ENCODE data around the gene ISL2. TPM values are rescaled to one million over a fixed set of nuclear protein-coding genes. Genes with fewer than 3 reads are reported as not detected.

Gene ISL2
- total and polyA plus RNA-seq, 2 donors (not counting 1 experiment from before 2014, with no cell fraction given) = 0.03 to 0.17 TPM

DNA sequence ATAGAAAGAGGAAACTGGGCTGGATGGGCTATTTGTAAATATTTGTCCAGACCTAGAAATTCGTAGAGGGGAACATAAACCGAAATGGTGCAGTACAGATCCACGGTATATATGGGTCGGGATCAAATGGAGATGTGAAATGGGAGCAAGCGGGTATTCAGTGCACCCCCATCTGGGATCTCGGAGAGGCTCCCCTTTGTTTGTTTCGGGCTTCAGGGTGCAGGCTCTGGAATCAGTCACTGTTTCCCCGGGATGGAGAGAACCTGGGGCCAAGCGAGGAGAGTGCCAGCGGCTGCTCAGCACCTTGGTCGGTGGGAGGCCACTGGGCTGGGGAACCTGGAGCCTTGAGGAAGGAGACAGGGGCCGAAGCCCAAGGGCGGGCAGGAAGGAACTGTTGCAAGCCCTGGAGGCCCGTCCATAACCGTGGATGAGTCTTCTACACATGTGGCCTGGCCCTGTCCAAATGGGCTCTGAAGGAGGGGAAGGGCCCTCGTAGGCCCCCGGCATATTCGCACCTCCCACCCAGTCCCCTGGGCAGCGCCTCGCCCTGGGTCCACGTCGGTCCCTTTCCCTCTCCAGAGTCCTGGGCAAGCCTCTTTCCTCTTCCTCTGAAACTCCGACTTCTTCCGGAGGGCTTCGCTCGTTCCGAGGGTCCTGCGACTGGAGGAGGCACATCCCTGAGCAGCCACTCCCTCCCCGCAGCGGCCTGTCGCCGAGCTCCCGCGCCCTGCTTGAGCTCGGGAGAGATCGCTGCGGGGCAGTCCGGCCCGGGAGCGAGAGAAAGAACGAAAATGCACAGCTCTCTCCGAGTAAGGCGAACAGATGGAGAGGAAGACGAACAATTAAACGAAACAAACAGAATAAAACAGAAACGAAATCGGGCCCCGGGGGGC, 3.0 kb downstream of the ISL2 start:
- TF ChIP-seq, protein P1, sequence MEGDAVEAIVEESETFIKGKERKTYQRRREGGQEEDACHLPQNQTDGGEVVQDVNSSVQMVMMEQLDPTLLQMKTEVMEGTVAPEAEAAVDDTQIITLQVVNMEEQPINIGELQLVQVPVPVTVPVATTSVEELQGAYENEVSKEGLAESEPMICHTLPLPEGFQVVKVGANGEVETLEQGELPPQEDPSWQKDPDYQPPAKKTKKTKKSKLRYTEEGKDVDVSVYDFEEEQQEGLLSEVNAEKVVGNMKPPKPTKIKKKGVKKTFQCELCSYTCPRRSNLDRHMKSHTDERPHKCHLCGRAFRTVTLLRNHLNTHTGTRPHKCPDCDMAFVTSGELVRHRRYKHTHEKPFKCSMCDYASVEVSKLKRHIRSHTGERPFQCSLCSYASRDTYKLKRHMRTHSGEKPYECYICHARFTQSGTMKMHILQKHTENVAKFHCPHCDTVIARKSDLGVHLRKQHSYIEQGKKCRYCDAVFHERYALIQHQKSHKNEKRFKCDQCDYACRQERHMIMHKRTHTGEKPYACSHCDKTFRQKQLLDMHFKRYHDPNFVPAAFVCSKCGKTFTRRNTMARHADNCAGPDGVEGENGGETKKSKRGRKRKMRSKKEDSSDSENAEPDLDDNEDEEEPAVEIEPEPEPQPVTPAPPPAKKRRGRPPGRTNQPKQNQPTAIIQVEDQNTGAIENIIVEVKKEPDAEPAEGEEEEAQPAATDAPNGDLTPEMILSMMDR (conservative IDR thresholded peaks at IDR 0.05 in 1 of 2, IDR thresholded peaks at IDR 0.05 in 1 of 2; ENCODE audit: low read depth in 1 of 2, low read length in 2 of 2) = no peak
- TF ChIP-seq EZH2 (IDR thresholded peaks at IDR 0.05; ENCODE audit: low read length, missing control alignments) = peak; percentile 36
- Histone ChIP-seq H3K79me2 (ENCODE audit: control insufficient read depth, insufficient read depth, low read length) (no peaks in the 10 kb centered on the region), H3K36me3 (ENCODE audit: control insufficient read depth, insufficient read depth, low read length) (no peaks in the 10 kb centered on the region), H2AFZ (ENCODE audit: low read length) (no peak overlapping the region), H3K4me1 (ENCODE audit: control insufficient read depth, extremely low read depth, insufficient read depth, low read length) (no peaks in the 10 kb centered on the region), H3K9ac (ENCODE audit: insufficient read depth, low read length) (no peak overlapping the region), H3K27ac (ENCODE audit: insufficient read depth, low read length) (no peak overlapping the region), H3K27me3 (ENCODE audit: control insufficient read depth, insufficient read depth, low read length) (peaks cover 90% of the 10 kb centered on the region), H3K4me3 (replicated peaks in 1 of 4; ENCODE audit: control extremely low read depth in 1 of 4, insufficient read depth in 1 of 4, low read depth in 3 of 4, low read length in 4 of 4) (peak overlapping the region in 1 of 4 experiments; percentile 44), H4K20me1 (ENCODE audit: control insufficient read depth, extremely low read depth, insufficient read depth, low read length) (no peaks in the 10 kb centered on the region), H3K9me3 (ENCODE audit: control insufficient read depth, insufficient read depth, low read depth, low read length) (no peaks in the 10 kb centered on the region), H3K4me2 (ENCODE audit: extremely low read depth, insufficient read depth, low read length) (peak overlapping the region; percentile 69)
- DNase-seq (ENCODE audit: low read depth in 2 of 2) = peak in 1 of 2 donors; percentile 58

DNA sequence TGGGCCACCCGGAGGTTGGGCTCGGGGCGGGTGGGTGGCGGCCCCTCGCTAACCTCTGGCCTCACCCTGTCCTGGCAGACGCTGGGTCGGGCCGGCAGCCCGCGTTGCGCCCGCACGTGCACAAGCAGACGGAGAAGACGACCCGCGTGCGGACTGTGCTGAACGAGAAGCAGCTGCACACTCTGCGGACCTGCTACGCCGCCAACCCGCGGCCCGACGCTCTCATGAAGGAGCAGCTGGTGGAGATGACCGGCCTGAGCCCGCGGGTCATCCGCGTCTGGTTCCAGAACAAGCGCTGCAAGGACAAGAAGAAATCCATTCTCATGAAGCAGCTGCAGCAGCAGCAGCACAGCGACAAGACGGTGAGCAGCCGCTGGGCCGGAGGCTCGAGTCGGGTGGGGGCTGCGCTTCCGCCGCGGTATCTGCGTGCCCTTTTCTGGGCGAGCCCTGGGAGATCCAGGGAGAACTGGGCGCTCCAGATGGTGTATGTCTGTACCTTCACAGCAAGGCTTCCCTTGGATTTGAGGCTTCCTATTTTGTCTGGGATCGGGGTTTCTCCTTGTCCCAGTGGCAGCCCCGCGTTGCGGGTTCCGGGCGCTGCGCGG, 3.7 kb downstream of the ISL2 start:
- Histone ChIP-seq H3K27ac (ENCODE audit: insufficient read depth, low read length) (no peak overlapping the region), H4K20me1 (ENCODE audit: control insufficient read depth, extremely low read depth, insufficient read depth, low read length) (no peaks in the 10 kb centered on the region), H3K4me2 (ENCODE audit: extremely low read depth, insufficient read depth, low read length) (peak overlapping the region; percentile 35), H2AFZ (ENCODE audit: low read length) (no peak overlapping the region), H3K4me3 (replicated peaks in 1 of 4; ENCODE audit: control extremely low read depth in 1 of 4, insufficient read depth in 1 of 4, low read depth in 3 of 4, low read length in 4 of 4) (peak overlapping the region in 1 of 4 experiments; percentile 44), H3K9me3 (ENCODE audit: control insufficient read depth, insufficient read depth, low read depth, low read length) (no peaks in the 10 kb centered on the region), H3K27me3 (ENCODE audit: control insufficient read depth, insufficient read depth, low read length) (peaks cover 91% of the 10 kb centered on the region), H3K9ac (ENCODE audit: insufficient read depth, low read length) (no peak overlapping the region), H3K4me1 (ENCODE audit: control insufficient read depth, extremely low read depth, insufficient read depth, low read length) (no peaks in the 10 kb centered on the region), H3K36me3 (ENCODE audit: control insufficient read depth, insufficient read depth, low read length) (no peaks in the 10 kb centered on the region), H3K79me2 (ENCODE audit: control insufficient read depth, insufficient read depth, low read length) (no peaks in the 10 kb centered on the region)
- peak; percentile 25 to 55 for DNase-seq (ENCODE audit: low read depth in 2 of 2)
- TF ChIP-seq, protein P1 (conservative IDR thresholded peaks at IDR 0.05 in 1 of 2, IDR thresholded peaks at IDR 0.05 in 1 of 2; ENCODE audit: low read depth in 1 of 2, low read length in 2 of 2) = no peak
- no peak for TF ChIP-seq EZH2 (IDR thresholded peaks at IDR 0.05; ENCODE audit: low read length, missing control alignments)

DNA sequence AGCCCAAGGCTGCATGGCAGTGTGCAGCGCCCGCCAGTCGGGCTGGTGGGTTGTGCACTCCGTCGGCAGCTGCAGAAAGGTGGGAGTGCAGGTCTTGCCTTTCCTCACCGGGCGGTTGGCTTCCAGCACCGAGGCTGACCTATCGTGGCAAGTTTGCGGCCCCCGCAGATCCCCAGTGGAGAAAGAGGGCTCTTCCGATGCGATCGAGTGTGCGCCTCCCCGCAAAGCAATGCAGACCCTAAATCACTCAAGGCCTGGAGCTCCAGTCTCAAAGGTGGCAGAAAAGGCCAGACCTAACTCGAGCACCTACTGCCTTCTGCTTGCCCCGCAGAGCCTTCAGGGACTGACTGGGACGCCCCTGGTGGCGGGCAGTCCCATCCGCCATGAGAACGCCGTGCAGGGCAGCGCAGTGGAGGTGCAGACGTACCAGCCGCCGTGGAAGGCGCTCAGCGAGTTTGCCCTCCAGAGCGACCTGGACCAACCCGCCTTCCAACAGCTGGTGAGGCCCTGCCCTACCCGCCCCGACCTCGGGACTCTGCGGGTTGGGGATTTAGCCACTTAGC, 4.3 kb downstream of the ISL2 start:
- Histone ChIP-seq H3K4me2 (ENCODE audit: extremely low read depth, insufficient read depth, low read length) (no peak overlapping the region), H3K4me3 (replicated peaks in 1 of 4; ENCODE audit: control extremely low read depth in 1 of 4, insufficient read depth in 1 of 4, low read depth in 3 of 4, low read length in 4 of 4) (no peak overlapping the region), H3K9ac (ENCODE audit: insufficient read depth, low read length) (no peak overlapping the region), H3K36me3 (ENCODE audit: control insufficient read depth, insufficient read depth, low read length) (no peaks in the 10 kb centered on the region), H4K20me1 (ENCODE audit: control insufficient read depth, extremely low read depth, insufficient read depth, low read length) (no peaks in the 10 kb centered on the region), H3K79me2 (ENCODE audit: control insufficient read depth, insufficient read depth, low read length) (no peaks in the 10 kb centered on the region), H2AFZ (ENCODE audit: low read length) (no peak overlapping the region), H3K27ac (ENCODE audit: insufficient read depth, low read length) (no peak overlapping the region), H3K9me3 (ENCODE audit: control insufficient read depth, insufficient read depth, low read depth, low read length) (no peaks in the 10 kb centered on the region), H3K27me3 (ENCODE audit: control insufficient read depth, insufficient read depth, low read length) (peaks cover 91% of the 10 kb centered on the region), H3K4me1 (ENCODE audit: control insufficient read depth, extremely low read depth, insufficient read depth, low read length) (no peaks in the 10 kb centered on the region)
- DNase-seq (ENCODE audit: low read depth in 2 of 2) = no peak
- peak; percentile 100 for TF ChIP-seq EZH2 (IDR thresholded peaks at IDR 0.05; ENCODE audit: low read length, missing control alignments)
- TF ChIP-seq, protein P1 (conservative IDR thresholded peaks at IDR 0.05 in 1 of 2, IDR thresholded peaks at IDR 0.05 in 1 of 2; ENCODE audit: low read depth in 1 of 2, low read length in 2 of 2) = peak in 1 of 2 donors; percentile 7

Data from fibroblast of lung (primary cell).